Trophoblast cell (in vitro differentiated cells and primary cell): ENCODE data around the gene SLC6A19.
"Not testable (repeated sequence)": the region's sequence is repeated elsewhere in the genome, so short reads cannot be mapped to it uniquely, and the experiment has no call there.

Source experiments
- DNase-seq, 2 donors: peaks; one replicate each; pipeline ENCODE4 v3.0.0-alpha.2; 2016
- H2AFZ ChIP-seq: 2 replicates; pipeline ENCODE4 v1.6.1; 2013; ENCODE audit warnings: low read length, moderate library complexity, mild to moderate bottlenecking; ENCODE audit not compliant: insufficient read depth, poor library complexity
- H2AK5ac ChIP-seq: 2 replicates; pipeline ENCODE4 v1.6.1; 2013; ENCODE audit warnings: mild to moderate bottlenecking, low read length
- H2BK120ac ChIP-seq: 2 replicates; pipeline ENCODE4 v1.6.1; 2013; ENCODE audit warnings: low read length, mild to moderate bottlenecking, moderate library complexity; ENCODE audit not compliant: insufficient read depth, poor library complexity
- H2BK12ac ChIP-seq: 2 replicates; pipeline ENCODE4 v1.6.1; 2013; ENCODE audit warnings: mild to moderate bottlenecking, low read length, moderate library complexity
- H2BK5ac ChIP-seq: 2 replicates; pipeline ENCODE4 v1.6.1; 2013; ENCODE audit warnings: low read length, low read depth, moderate library complexity, mild to moderate bottlenecking; ENCODE audit not compliant: poor library complexity
- H3K14ac ChIP-seq: 2 replicates; pipeline ENCODE4 v1.6.1; 2013; ENCODE audit warnings: mild to moderate bottlenecking, low read length
- H3K18ac ChIP-seq: 2 replicates; pipeline ENCODE4 v1.6.1; 2013; ENCODE audit warnings: mild to moderate bottlenecking, low read length
- H3K23ac ChIP-seq: 2 replicates; pipeline ENCODE4 v1.6.1; 2013; ENCODE audit warnings: low read length
- H3K27ac ChIP-seq: 2 replicates; pipeline ENCODE4 v1.5.1; 2013; ENCODE audit warnings: low read depth, mild to moderate bottlenecking, inconsistent platforms, low read length, moderate library complexity
- H3K27me3 ChIP-seq: 2 replicates; pipeline ENCODE4 v1.6.1; 2013; ENCODE audit warnings: inconsistent platforms, mild to moderate bottlenecking, low read length, moderate library complexity; ENCODE audit not compliant: insufficient read depth
- H3K36me3 ChIP-seq, 2 experiments: 1 replicate in 1 of 2; 2 replicates in 1 of 2; pipeline ENCODE4 v1.6.1; 2013; ENCODE audit warnings: low read length in 2 of 2, mild to moderate bottlenecking in 2 of 2, moderate library complexity in 1 of 2; ENCODE audit not compliant: insufficient read depth in 2 of 2, control insufficient read depth in 1 of 2
- H3K4ac ChIP-seq: 2 replicates; pipeline ENCODE4 v1.6.1; 2013; ENCODE audit warnings: low read depth, mild to moderate bottlenecking, low read length, moderate library complexity
- H3K4me1 ChIP-seq, 2 experiments: 1 replicate in 1 of 2; 2 replicates in 1 of 2; pipeline ENCODE4 v1.6.1; 2013; ENCODE audit warnings: low read length in 2 of 2, mild to moderate bottlenecking in 2 of 2, moderate library complexity in 1 of 2; ENCODE audit not compliant: insufficient read depth in 2 of 2, control insufficient read depth in 1 of 2
- H3K4me2 ChIP-seq: 2 replicates; pipeline ENCODE4 v1.6.1; 2013; ENCODE audit warnings: inconsistent platforms, mild to moderate bottlenecking, low read length, moderate library complexity
- H3K4me3 ChIP-seq: 2 replicates; pipeline ENCODE4 v1.5.1; 2013; ENCODE audit warnings: mild to moderate bottlenecking, low read depth, low read length, inconsistent platforms
- H3K79me1 ChIP-seq: one replicate; pipeline ENCODE4 v1.6.1; 2013; ENCODE audit warnings: low read length
- H3K79me2 ChIP-seq: 2 replicates; pipeline ENCODE4 v1.6.1; 2013; ENCODE audit warnings: low read length, mild to moderate bottlenecking; ENCODE audit not compliant: control insufficient read depth, insufficient read depth, poor library complexity
- H3K9ac ChIP-seq: 2 replicates; pipeline ENCODE4 v1.6.1; 2013; ENCODE audit warnings: mild to moderate bottlenecking, low read length
- H3K9me3 ChIP-seq: 2 replicates; pipeline ENCODE4 v1.6.1; 2013; ENCODE audit warnings: low read depth, mild to moderate bottlenecking, control low read depth, inconsistent platforms, low read length; ENCODE audit not compliant: insufficient read depth
- H4K12ac ChIP-seq: 2 replicates; pipeline ENCODE4 v1.6.1; 2013; ENCODE audit warnings: low read depth, mild to moderate bottlenecking, low read length, moderate library complexity
- H4K8ac ChIP-seq: 2 replicates; pipeline ENCODE4 v1.6.1; 2013; ENCODE audit warnings: low read depth, mild to moderate bottlenecking, low read length, moderate library complexity
- H4K91ac ChIP-seq: one replicate; pipeline ENCODE4 v1.6.1; 2013; ENCODE audit warnings: low read depth, mild to moderate bottlenecking, low read length, moderate library complexity
- WGBS: extraction: QIAGEN DNeasy Blood & Tissue Kit; methylation state at CpG from one replicate; pipeline ENCODE4 v1.1.7; 2013; ENCODE audit warnings: missing lambda C conversion rate; ENCODE audit not compliant: insufficient read length, insufficient coverage; ENCODE audit errors: extremely low coverage; 5-methylcytosine and 5-hydroxymethylcytosine counted together

SLC6A19 gene

DNA sequence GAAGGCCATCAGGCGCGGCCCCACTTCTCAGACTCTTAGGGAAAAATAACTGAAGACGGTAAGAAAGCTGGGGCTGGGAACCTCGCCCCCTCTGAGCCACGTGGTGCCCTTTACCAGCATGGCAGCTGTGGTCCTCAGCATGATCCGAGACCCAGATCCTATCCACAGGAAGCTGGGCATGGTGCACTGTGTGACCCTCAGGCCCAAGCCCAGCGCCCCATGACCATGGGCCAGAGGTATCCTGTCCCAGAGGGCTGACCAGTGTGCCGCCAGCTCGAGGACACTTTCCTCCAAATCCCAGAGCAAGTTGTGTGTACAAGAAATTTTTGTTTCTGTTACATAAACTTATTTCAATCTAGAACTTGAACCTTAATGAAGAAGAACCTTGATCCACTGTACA is 65.4 kb downstream of the SLC6A19 start:
- H3K4me1 ChIP-seq: no peaks in the 10 kb centered on the region
- no peak overlapping the region for H3K14ac ChIP-seq
- no peak overlapping the region for H2AFZ ChIP-seq
- no peak overlapping the region for H4K91ac ChIP-seq
- no peaks in the 10 kb centered on the region for H3K36me3 ChIP-seq
- H3K27ac ChIP-seq: no peak overlapping the region
- no peak for DNase-seq
- H3K9me3 ChIP-seq: peaks cover 29% of the 10 kb centered on the region
- H3K27me3 ChIP-seq: no peaks in the 10 kb centered on the region
- no peak overlapping the region for H3K9ac ChIP-seq
- H3K4me2 ChIP-seq: no peak overlapping the region
- no peaks in the 10 kb centered on the region for H3K79me2 ChIP-seq
- H4K12ac ChIP-seq: no peak overlapping the region
- H2BK120ac ChIP-seq: no peak overlapping the region
- H2BK5ac ChIP-seq: no peak overlapping the region
- H2BK12ac ChIP-seq: no peak overlapping the region
- no peak overlapping the region for H3K4me3 ChIP-seq
- H4K8ac ChIP-seq: no peak overlapping the region
- H3K18ac ChIP-seq: no peak overlapping the region
- H3K4ac ChIP-seq: no peak overlapping the region
- no peak overlapping the region for H3K23ac ChIP-seq
- WGBS: no CpG with 5 or more reads among the region's 9 CpGs
- no peak overlapping the region for H2AK5ac ChIP-seq
- H3K79me1 ChIP-seq: no peaks in the 10 kb centered on the region

DNA sequence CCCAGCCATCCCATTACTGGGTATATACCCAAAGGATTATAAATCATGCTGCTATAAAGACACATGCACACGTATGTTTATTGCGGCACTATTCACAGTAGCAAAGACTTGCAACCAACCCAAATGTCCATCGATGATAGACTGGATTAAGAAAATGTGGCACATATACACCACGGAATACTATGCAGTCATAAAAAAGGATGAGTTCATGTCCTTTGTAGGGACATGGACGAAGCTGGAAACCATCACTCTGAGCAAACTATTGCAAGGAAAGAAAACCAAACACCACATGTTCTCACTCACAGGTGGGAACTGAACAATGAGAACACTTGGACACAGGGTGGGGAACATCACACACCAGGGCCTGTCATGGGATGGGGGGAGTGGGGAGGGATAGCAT is 66.1 kb downstream of the SLC6A19 start:
- H3K27me3 ChIP-seq, H3K4ac ChIP-seq, H2BK120ac ChIP-seq, H3K79me1 ChIP-seq, H2AK5ac ChIP-seq, H4K8ac ChIP-seq, H2BK5ac ChIP-seq, H3K27ac ChIP-seq, DNase-seq, H4K12ac ChIP-seq, H3K14ac ChIP-seq, H3K4me2 ChIP-seq, H2AFZ ChIP-seq, H3K18ac ChIP-seq, H3K36me3 ChIP-seq, H4K91ac ChIP-seq, H3K79me2 ChIP-seq, H2BK12ac ChIP-seq, H3K4me1 ChIP-seq, H3K9ac ChIP-seq, H3K23ac ChIP-seq, H3K4me3 ChIP-seq: not testable (repeated sequence)
- WGBS: no CpG with 5 or more reads among the region's 5 CpGs
- H3K9me3 ChIP-seq: peaks cover 31% of the 10 kb centered on the region

DNA sequence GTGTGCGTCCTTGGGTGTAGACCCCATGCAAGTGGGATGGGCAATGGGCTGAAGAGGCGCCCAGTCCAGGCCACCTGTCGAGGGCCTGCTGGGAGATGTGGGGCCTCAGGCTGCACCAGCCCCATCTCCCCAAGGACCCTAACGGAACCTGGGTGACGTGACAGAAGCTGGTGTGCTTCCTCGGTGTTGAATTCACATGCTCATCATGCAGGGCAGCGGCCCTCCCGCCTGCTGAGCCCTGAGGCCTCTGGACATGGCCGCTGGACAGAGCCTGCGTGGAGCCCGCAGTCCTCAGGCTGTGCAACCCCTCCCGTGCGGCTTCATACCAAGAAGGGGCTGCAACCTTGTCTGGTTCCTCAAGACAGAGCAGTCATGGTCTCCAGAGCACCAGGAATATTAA is 66.7 kb downstream of the SLC6A19 start:
- H3K18ac ChIP-seq: no peak overlapping the region
- H2BK5ac ChIP-seq: no peak overlapping the region
- no peak overlapping the region for H3K23ac ChIP-seq
- H4K8ac ChIP-seq: no peak overlapping the region
- no peak overlapping the region for H3K4me3 ChIP-seq
- H3K79me2 ChIP-seq: no peaks in the 10 kb centered on the region
- no CpG with 5 or more reads among the region's 13 CpGs for WGBS
- H3K4me1 ChIP-seq: no peaks in the 10 kb centered on the region
- peaks cover 25% of the 10 kb centered on the region for H3K9me3 ChIP-seq
- H2BK12ac ChIP-seq: no peak overlapping the region
- no peak overlapping the region for H3K27ac ChIP-seq
- no peak overlapping the region for H3K4ac ChIP-seq
- no peak overlapping the region for H4K91ac ChIP-seq
- no peak for DNase-seq
- H3K79me1 ChIP-seq: no peaks in the 10 kb centered on the region
- no peak overlapping the region for H2BK120ac ChIP-seq
- H4K12ac ChIP-seq: no peak overlapping the region
- no peaks in the 10 kb centered on the region for H3K36me3 ChIP-seq
- H3K9ac ChIP-seq: peak overlapping the region; percentile 38
- no peak overlapping the region for H2AK5ac ChIP-seq
- no peaks in the 10 kb centered on the region for H3K27me3 ChIP-seq
- H2AFZ ChIP-seq: no peak overlapping the region
- no peak overlapping the region for H3K4me2 ChIP-seq
- H3K14ac ChIP-seq: no peak overlapping the region

- no peak for DNase-seq
- H3K9ac ChIP-seq: no peak overlapping the region
- no peaks in the 10 kb centered on the region for H3K27me3 ChIP-seq
- no peak overlapping the region for H2AFZ ChIP-seq
- no peaks in the 10 kb centered on the region for H3K79me1 ChIP-seq
- H3K14ac ChIP-seq: no peak overlapping the region
- H3K27ac ChIP-seq: no peak overlapping the region
- H3K18ac ChIP-seq: no peak overlapping the region
- no peak overlapping the region for H2BK5ac ChIP-seq
- no peak overlapping the region for H4K12ac ChIP-seq
- H2BK12ac ChIP-seq: no peak overlapping the region
- peaks cover 24% of the 10 kb centered on the region for H3K9me3 ChIP-seq
- H2AK5ac ChIP-seq: no peak overlapping the region
- no peak overlapping the region for H2BK120ac ChIP-seq
- no peak overlapping the region for H3K4me2 ChIP-seq
- no peaks in the 10 kb centered on the region for H3K36me3 ChIP-seq
- no peak overlapping the region for H3K4ac ChIP-seq
- no peak overlapping the region for H4K8ac ChIP-seq
- H3K4me3 ChIP-seq: peak overlapping the region; percentile 48
- H4K91ac ChIP-seq: no peak overlapping the region
- H3K4me1 ChIP-seq: no peaks in the 10 kb centered on the region
- no peaks in the 10 kb centered on the region for H3K79me2 ChIP-seq
- H3K23ac ChIP-seq: no peak overlapping the region
- WGBS: no CpG with 5 or more reads among the region's 13 CpGs
Observed at GRCh38 chr5:1268666-1269065, 67.3 kb downstream of the SLC6A19 start.
